ENCODE results near the gene PSME3. TPM values are rescaled to one million over a fixed set of nuclear protein-coding genes. Genes with fewer than 3 reads are reported as not detected.

PSME3 gene
- total and polyA plus RNA-seq, 2 experiments from 2014 or later = 86.4 to 99.5 TPM

DNA sequence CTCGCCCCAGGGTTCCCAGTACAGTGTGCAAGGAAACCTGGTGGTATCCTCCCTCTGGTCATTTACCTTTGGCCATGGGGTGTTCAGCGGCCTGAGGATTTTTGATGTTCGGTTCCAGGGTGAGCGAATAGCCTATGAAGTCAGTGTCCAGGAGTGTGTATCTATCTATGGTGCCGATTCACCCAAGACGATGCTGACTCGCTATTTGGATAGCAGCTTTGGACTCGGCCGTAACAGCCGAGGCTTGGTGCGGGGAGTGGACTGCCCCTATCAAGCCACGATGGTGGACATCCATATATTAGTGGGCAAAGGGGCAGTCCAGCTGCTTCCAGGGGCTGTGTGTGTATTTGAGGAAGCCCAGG is 12.3 kb downstream of the PSME3 start:
- Histone ChIP-seq H4K20me1 (ENCODE audit: insufficient read depth, poor library complexity, severe bottlenecking) (no peaks in the 10 kb centered on the region), H3K9me3 (ENCODE audit: low read depth) (no peaks in the 10 kb centered on the region), H3K9me2 (replicated peaks; ENCODE audit: insufficient read depth) (no peaks in the 10 kb centered on the region), H3K36me3 (replicated peaks; ENCODE audit: insufficient read depth, low read depth) (no peaks in the 10 kb centered on the region), H3K27me3 (peaks cover 6% of the 10 kb centered on the region), H3K4me1 (ENCODE audit: insufficient read depth) (no peaks in the 10 kb centered on the region), H2AFZ (no peak overlapping the region), H3K79me2 (no peaks in the 10 kb centered on the region), H3K27ac (no peak overlapping the region), H3K4me3 (no peak overlapping the region), H3K4me2 (no peak overlapping the region)
- WGBS (ENCODE audit: low lambda C conversion rate, missing lambda C conversion rate) = 92% methylated on average over 12 of the region's 12 CpGs
- no peak for TF ChIP-seq EZH2phosphoT487 (IDR thresholded peaks at IDR 0.05; ENCODE audit: low read depth, severe bottlenecking, unreplicated experiment)
- no peak for TF ChIP-seq CTCF (IDR thresholded peaks at IDR 0.05; ENCODE audit: poor library complexity)
- no peak for DNase-seq (ENCODE audit: low spot score)

DNA sequence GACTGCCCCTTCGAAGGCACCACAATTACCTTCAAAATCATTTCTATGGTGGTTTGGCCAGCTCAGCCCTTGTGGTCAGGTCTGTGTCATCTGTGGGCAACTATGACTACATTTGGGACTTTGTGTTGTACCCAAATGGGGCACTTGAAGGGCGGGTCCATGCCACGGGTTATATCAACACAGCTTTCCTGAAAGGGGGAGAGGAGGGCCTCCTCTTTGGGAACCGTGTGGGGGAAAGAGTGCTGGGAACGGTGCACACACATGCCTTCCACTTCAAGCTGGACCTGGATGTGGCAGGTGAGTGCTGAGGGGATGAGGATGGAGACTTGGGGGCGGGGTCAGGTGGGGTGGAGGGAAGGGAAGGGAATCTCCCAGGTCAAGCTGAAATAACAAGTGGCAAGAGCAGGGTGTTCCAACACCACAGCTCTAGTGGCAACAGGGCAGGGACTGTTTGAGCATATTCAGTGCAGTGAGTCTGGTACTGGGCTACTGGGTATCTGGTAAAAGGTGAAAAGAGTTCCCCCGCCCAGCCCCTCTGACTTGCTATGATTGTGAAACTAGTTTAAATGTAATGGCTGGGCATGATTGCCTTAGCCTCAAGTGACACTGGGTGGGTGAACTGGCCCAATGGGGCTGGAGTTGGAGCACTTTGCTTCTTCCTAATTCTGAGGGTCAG is 12.9 kb downstream of the PSME3 start:
- Histone ChIP-seq H3K9me2 (replicated peaks; ENCODE audit: insufficient read depth) (no peaks in the 10 kb centered on the region), H3K27me3 (peaks cover 6% of the 10 kb centered on the region), H3K4me1 (ENCODE audit: insufficient read depth) (no peaks in the 10 kb centered on the region), H3K4me2 (no peak overlapping the region), H3K27ac (no peak overlapping the region), H3K4me3 (no peak overlapping the region), H3K36me3 (replicated peaks; ENCODE audit: insufficient read depth, low read depth) (no peaks in the 10 kb centered on the region), H2AFZ (no peak overlapping the region), H4K20me1 (ENCODE audit: insufficient read depth, poor library complexity, severe bottlenecking) (no peaks in the 10 kb centered on the region), H3K9me3 (ENCODE audit: low read depth) (no peaks in the 10 kb centered on the region), H3K79me2 (no peaks in the 10 kb centered on the region)
- TF ChIP-seq EZH2phosphoT487 (IDR thresholded peaks at IDR 0.05; ENCODE audit: low read depth, severe bottlenecking, unreplicated experiment) (no peak), EZH2 (IDR thresholded peaks at IDR 0.05; ENCODE audit: borderline replicate concordance) (no peak), CTCF (IDR thresholded peaks at IDR 0.05; ENCODE audit: poor library complexity) (no peak)
- 89% methylated on average over 7 of the region's 7 CpGs for WGBS (ENCODE audit: low lambda C conversion rate, missing lambda C conversion rate)
- DNase-seq (ENCODE audit: low spot score) = no peak

- DNase-seq (ENCODE audit: low spot score) = peak; percentile 33
- Histone ChIP-seq H4K20me1 (ENCODE audit: insufficient read depth, poor library complexity, severe bottlenecking) (no peaks in the 10 kb centered on the region), H3K4me1 (ENCODE audit: insufficient read depth) (no peaks in the 10 kb centered on the region), H3K4me2 (no peak overlapping the region), H3K9me2 (replicated peaks; ENCODE audit: insufficient read depth) (no peaks in the 10 kb centered on the region), H3K36me3 (replicated peaks; ENCODE audit: insufficient read depth, low read depth) (no peaks in the 10 kb centered on the region), H3K27me3 (peaks cover 6% of the 10 kb centered on the region), H2AFZ (no peak overlapping the region), H3K9me3 (ENCODE audit: low read depth) (no peaks in the 10 kb centered on the region), H3K79me2 (no peaks in the 10 kb centered on the region), H3K27ac (no peak overlapping the region), H3K4me3 (no peak overlapping the region)
- 71% methylated on average over 9 of the region's 9 CpGs for WGBS (ENCODE audit: low lambda C conversion rate, missing lambda C conversion rate)
- TF ChIP-seq EZH2 (IDR thresholded peaks at IDR 0.05; ENCODE audit: borderline replicate concordance) (no peak), CTCF (IDR thresholded peaks at IDR 0.05; ENCODE audit: poor library complexity) (no peak), EZH2phosphoT487 (IDR thresholded peaks at IDR 0.05; ENCODE audit: low read depth, severe bottlenecking, unreplicated experiment) (no peak)
These were observed 13.5 kb downstream of the PSME3 start for GRCh38 chr17:42846594-42847280.
